HepG2 (cell line): ENCODE data around the gene ABCG1.

Experiments
- ARHGAP35 ChIP-seq: sonication (generic); formaldehyde crosslinking; IDR thresholded peaks from 2 replicates; pipeline ENCODE4 v1.9.0; 2022; ENCODE audit warnings: mild to moderate bottlenecking, inconsistent platforms, moderate library complexity, missing genetic modification reagents, borderline replicate concordance
- ATF7 ChIP-seq, 2 experiments: fragments of 450-650 bp in 1 of 2; sonication (generic) in 1 of 2; formaldehyde crosslinking in 1 of 2; IDR thresholded peaks; 2 replicates each; pipeline versions ENCODE4 v1.4.0 to v1.6.1; 2016 to 2020; ENCODE audit warnings: antibody characterized with exemption in 1 of 2, mild to moderate bottlenecking in 1 of 2, missing genetic modification reagents in 1 of 2
- CTCF ChIP-seq: sonication (generic); formaldehyde crosslinking; IDR thresholded peaks from 2 replicates; pipeline ENCODE4 v1.5.0; 2020; ENCODE audit warnings: mild to moderate bottlenecking, missing genetic modification reagents, moderate library complexity
- FOXP1 ChIP-seq, 2 experiments: fragments of 450-650 bp in 1 of 2; IDR thresholded peaks; 2 replicates each; pipeline ENCODE4 v1.6.1; 2017 to 2018; ENCODE audit warnings: antibody characterized with exemption in 1 of 2
- MTF2 ChIP-seq: sonication (generic); formaldehyde crosslinking; IDR thresholded peaks from 2 replicates; pipeline ENCODE4 v1.5.0; 2020; ENCODE audit warnings: missing genetic modification reagents, borderline replicate concordance
- NCOR1 ChIP-seq: fragments of 200-600 bp; sonication (generic); IDR thresholded peaks from 2 replicates; pipeline ENCODE4 v1.7.0; 2017; ENCODE audit warnings: antibody characterized with exemption, low read length, borderline replicate concordance
- NFRKB ChIP-seq: fragments of 450-650 bp; IDR thresholded peaks from 2 replicates; pipeline ENCODE4 v1.6.1; 2017
- PHB2 ChIP-seq: fragments of 450-650 bp; IDR thresholded peaks from 2 replicates; pipeline ENCODE4 v1.6.1; 2018; ENCODE audit not compliant: partially characterized antibody
- TAF1 ChIP-seq: sonication (generic); formaldehyde crosslinking; IDR thresholded peaks from 2 replicates; pipeline ENCODE4 v1.4.0; 2020; ENCODE audit warnings: missing genetic modification reagents
- YY1 ChIP-seq: IDR thresholded peaks from 2 replicates; pipeline ENCODE4 v1.6.1; 2011; ENCODE audit warnings: low read length, low read depth, moderate library complexity, mild to moderate bottlenecking; ENCODE audit not compliant: insufficient read depth, insufficient replicate concordance
- ZNF124 ChIP-seq: sonication (generic); formaldehyde crosslinking; IDR thresholded peaks from 2 replicates; pipeline ENCODE4 v1.4.0; 2020; ENCODE audit warnings: missing genetic modification reagents

GRCh38 chr21:42255825-42256224, 36.9 kb downstream of the ABCG1 start:
- TF ChIP-seq CTCF (CRISPR knock-in tag) (no peak), FOXP1 (IDR thresholded peaks at IDR 0.05) (no peak), FOXP1 (CRISPR knock-in tag; IDR thresholded peaks at IDR 0.05) (no peak), ARHGAP35 (no peak), YY1 (no peak), MTF2 (no peak), NCOR1 (no peak), PHB2 (no peak), ATF7 (IDR thresholded peaks at IDR 0.05) (no peak), ATF7 (CRISPR knock-in tag; IDR thresholded peaks at IDR 0.05) (no peak), TAF1 (no peak), ZNF124 (CRISPR knock-in tag) (no peak), NFRKB (no peak)
